SK-N-SH treated with all-trans-retinoic acid at 6 μM for 48 hours (cell line): ENCODE results near the gene FAM184B.

Experiments
- ARNTL ChIP-seq: fragments of 450-650 bp; formaldehyde crosslinking; IDR thresholded peaks from 2 replicates; pipeline ENCODE4 v1.5.0; 2020; ENCODE audit warnings: low read depth, mild to moderate bottlenecking, moderate library complexity, borderline replicate concordance
- BACH2 ChIP-seq: fragments of 250-450 bp; sonication (Bioruptor Pico); IDR thresholded peaks from 2 replicates; pipeline ENCODE4 v1.9.0; 2021; ENCODE audit warnings: mild to moderate bottlenecking, borderline replicate concordance
- ESRRG ChIP-seq: fragments of 250-450 bp; sonication (Bioruptor Pico); IDR thresholded peaks from 2 replicates; pipeline ENCODE4 v1.6.1; 2021; ENCODE audit warnings: mild to moderate bottlenecking
- GLIS3 ChIP-seq: fragments of 250-450 bp; sonication (Bioruptor Pico); IDR thresholded peaks from 2 replicates; pipeline ENCODE4 v1.5.0; 2020; ENCODE audit warnings: mild to moderate bottlenecking, moderate library complexity
- OSR1 ChIP-seq: fragments of 250-450 bp; sonication (Bioruptor Pico); IDR thresholded peaks from 2 replicates; pipeline ENCODE4 v1.8.0; 2022; ENCODE audit warnings: moderate library complexity, mild to moderate bottlenecking, inconsistent platforms
- SNAI2 ChIP-seq: fragments of 250-450 bp; sonication (Bioruptor Pico); IDR thresholded peaks from 2 replicates; pipeline ENCODE4 v1.5.0; 2020; ENCODE audit warnings: mild to moderate bottlenecking, moderate library complexity
- ZFP3 ChIP-seq: fragments of 250-450 bp; sonication (Bioruptor Pico); IDR thresholded peaks from 2 replicates; pipeline ENCODE4 v1.5.0; 2020; ENCODE audit warnings: mild to moderate bottlenecking, moderate library complexity
- ZFP30 ChIP-seq: fragments of 450-650 bp; formaldehyde crosslinking; IDR thresholded peaks from 2 replicates; pipeline ENCODE4 v1.5.0; 2022; ENCODE audit warnings: mild to moderate bottlenecking, moderate library complexity
- TF ChIP-seq, protein P1 (sequence below): fragments of 250-450 bp; sonication (Bioruptor Pico); IDR thresholded peaks from 2 replicates; pipeline ENCODE4 v1.8.0; 2020; ENCODE audit warnings: mild to moderate bottlenecking, moderate library complexity, borderline replicate concordance
- TF ChIP-seq, protein P2 (sequence below): fragments of 250-450 bp; sonication (Bioruptor Pico); IDR thresholded peaks from 2 replicates; pipeline ENCODE4 v1.5.0; 2020; ENCODE audit warnings: mild to moderate bottlenecking, moderate library complexity
- TF ChIP-seq, protein P3 (sequence below): fragments of 250-450 bp; sonication (Bioruptor Pico); IDR thresholded peaks from 2 replicates; pipeline ENCODE4 v1.8.0; 2021; ENCODE audit warnings: low read depth, mild to moderate bottlenecking, moderate library complexity, borderline replicate concordance

DNA sequence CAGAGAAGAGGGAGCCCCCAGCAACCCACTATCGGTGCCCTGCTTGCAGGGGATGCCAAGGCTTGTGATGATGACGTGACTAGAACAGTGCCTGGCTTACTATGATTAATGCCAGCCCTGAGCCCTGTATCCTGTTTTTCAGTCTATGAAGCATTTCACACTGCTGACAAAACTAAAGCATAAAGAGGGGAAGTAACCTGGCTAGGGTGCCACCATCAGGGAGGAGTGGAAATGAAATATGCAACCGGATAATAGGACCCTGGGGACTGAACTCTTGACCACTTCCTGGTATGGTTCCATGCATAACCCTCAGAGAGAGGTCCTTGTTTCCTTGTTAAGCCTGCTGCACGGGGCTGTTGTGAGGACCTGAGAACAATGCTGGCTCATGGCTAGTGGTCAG lies 116.7 kb downstream of the FAM184B start:
- TF ChIP-seq, protein P1, sequence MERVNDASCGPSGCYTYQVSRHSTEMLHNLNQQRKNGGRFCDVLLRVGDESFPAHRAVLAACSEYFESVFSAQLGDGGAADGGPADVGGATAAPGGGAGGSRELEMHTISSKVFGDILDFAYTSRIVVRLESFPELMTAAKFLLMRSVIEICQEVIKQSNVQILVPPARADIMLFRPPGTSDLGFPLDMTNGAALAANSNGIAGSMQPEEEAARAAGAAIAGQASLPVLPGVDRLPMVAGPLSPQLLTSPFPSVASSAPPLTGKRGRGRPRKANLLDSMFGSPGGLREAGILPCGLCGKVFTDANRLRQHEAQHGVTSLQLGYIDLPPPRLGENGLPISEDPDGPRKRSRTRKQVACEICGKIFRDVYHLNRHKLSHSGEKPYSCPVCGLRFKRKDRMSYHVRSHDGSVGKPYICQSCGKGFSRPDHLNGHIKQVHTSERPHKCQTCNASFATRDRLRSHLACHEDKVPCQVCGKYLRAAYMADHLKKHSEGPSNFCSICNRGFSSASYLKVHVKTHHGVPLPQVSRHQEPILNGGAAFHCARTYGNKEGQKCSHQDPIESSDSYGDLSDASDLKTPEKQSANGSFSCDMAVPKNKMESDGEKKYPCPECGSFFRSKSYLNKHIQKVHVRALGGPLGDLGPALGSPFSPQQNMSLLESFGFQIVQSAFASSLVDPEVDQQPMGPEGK (CRISPR knock-in tag): no peak
- TF ChIP-seq ESRRG (CRISPR knock-in tag) (no peak), ZFP30 (no peak), ARNTL (CRISPR knock-in tag) (no peak), SNAI2 (CRISPR knock-in tag) (no peak), ZFP3 (CRISPR knock-in tag) (no peak), OSR1 (no peak), GLIS3 (CRISPR knock-in tag) (no peak), BACH2 (CRISPR knock-in tag) (no peak)
- TF ChIP-seq, protein P2, sequence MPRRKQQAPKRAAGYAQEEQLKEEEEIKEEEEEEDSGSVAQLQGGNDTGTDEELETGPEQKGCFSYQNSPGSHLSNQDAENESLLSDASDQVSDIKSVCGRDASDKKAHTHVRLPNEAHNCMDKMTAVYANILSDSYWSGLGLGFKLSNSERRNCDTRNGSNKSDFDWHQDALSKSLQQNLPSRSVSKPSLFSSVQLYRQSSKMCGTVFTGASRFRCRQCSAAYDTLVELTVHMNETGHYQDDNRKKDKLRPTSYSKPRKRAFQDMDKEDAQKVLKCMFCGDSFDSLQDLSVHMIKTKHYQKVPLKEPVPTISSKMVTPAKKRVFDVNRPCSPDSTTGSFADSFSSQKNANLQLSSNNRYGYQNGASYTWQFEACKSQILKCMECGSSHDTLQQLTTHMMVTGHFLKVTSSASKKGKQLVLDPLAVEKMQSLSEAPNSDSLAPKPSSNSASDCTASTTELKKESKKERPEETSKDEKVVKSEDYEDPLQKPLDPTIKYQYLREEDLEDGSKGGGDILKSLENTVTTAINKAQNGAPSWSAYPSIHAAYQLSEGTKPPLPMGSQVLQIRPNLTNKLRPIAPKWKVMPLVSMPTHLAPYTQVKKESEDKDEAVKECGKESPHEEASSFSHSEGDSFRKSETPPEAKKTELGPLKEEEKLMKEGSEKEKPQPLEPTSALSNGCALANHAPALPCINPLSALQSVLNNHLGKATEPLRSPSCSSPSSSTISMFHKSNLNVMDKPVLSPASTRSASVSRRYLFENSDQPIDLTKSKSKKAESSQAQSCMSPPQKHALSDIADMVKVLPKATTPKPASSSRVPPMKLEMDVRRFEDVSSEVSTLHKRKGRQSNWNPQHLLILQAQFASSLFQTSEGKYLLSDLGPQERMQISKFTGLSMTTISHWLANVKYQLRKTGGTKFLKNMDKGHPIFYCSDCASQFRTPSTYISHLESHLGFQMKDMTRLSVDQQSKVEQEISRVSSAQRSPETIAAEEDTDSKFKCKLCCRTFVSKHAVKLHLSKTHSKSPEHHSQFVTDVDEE (CRISPR knock-in tag): no peak
- TF ChIP-seq, protein P3, sequence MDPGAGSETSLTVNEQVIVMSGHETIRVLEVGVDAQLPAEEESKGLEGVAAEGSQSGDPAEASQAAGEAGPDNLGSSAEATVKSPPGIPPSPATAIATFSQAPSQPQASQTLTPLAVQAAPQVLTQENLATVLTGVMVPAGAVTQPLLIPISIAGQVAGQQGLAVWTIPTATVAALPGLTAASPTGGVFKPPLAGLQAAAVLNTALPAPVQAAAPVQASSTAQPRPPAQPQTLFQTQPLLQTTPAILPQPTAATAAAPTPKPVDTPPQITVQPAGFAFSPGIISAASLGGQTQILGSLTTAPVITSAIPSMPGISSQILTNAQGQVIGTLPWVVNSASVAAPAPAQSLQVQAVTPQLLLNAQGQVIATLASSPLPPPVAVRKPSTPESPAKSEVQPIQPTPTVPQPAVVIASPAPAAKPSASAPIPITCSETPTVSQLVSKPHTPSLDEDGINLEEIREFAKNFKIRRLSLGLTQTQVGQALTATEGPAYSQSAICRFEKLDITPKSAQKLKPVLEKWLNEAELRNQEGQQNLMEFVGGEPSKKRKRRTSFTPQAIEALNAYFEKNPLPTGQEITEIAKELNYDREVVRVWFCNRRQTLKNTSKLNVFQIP (CRISPR knock-in tag): no peak
